Measurements from ENCODE around the gene KRTAP10-3.
"Not testable (repeated sequence)": the region's sequence is repeated elsewhere in the genome, so short reads cannot be mapped to it uniquely, and the experiment has no call there.

The KRTAP10-3 gene

GRCh38 chr21:44550285-44550684, 8.3 kb downstream of the KRTAP10-3 start:
- H3K4me3 ChIP-seq (ENCODE audit: low read length); H3K36me3 ChIP-seq (ENCODE audit: insufficient read depth, low read length); H3K4me1 ChIP-seq (ENCODE audit: control insufficient read depth, insufficient read depth, low read length); H3K9ac ChIP-seq (ENCODE audit: low read depth, low read length); H3K4me2 ChIP-seq (ENCODE audit: low read length); H3K9me3 ChIP-seq (replicated peaks; ENCODE audit: low read length): not testable (repeated sequence)
- H3K27me3 ChIP-seq (ENCODE audit: control insufficient read depth, insufficient read depth, low read length) = peaks cover 61% of the 10 kb centered on the region

DNA sequence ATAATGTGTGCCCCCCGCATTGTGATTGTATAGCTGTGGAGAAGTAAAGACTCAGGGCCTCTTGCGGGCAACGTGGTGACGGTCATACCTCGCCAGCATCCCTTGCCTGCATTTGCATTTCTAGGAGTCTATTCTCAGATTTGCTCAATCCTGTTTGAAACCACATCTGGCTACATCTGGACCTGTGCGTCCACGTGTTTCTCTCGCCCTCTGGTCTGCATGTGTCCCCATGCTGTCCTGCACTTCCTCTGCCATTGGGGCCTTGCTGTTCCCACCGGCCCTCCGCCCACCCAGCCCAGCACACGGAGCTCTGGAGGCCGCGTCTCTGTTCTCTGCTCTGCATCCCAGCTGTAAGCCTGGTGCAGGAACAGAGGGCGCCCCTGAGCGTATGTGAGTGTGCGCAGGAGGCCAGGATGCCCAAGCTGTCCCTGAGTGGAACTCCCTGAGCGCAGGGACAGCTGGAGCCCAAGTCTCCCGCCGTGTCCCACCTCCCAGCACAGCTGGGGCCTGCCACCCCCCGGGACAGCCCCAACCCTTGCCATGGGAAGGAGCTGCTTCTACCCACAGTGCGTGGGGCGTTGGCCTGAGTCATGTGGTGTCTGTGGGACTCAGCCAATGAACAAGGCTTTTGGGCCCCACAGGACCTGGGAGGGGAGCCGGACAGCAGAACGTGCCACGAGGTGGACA, 8.9 kb downstream of the KRTAP10-3 start:
- Histone ChIP-seq H3K4me2 (ENCODE audit: low read length) (no peak overlapping the region), H3K4me3 (ENCODE audit: low read length) (no peak overlapping the region), H3K4me1 (ENCODE audit: control insufficient read depth, insufficient read depth, low read length) (no peaks in the 10 kb centered on the region), H3K36me3 (ENCODE audit: insufficient read depth, low read length) (no peaks in the 10 kb centered on the region), H3K9ac (ENCODE audit: low read depth, low read length) (no peak overlapping the region), H3K27me3 (ENCODE audit: control insufficient read depth, insufficient read depth, low read length) (peaks cover 56% of the 10 kb centered on the region), H3K9me3 (replicated peaks; ENCODE audit: low read length) (no peaks in the 10 kb centered on the region)

GRCh38 chr21:44548922-44549321, 9.7 kb downstream of the KRTAP10-3 start:
- Histone ChIP-seq H3K36me3 (ENCODE audit: insufficient read depth, low read length) (no peaks in the 10 kb centered on the region), H3K9me3 (replicated peaks; ENCODE audit: low read length) (no peaks in the 10 kb centered on the region), H3K4me1 (ENCODE audit: control insufficient read depth, insufficient read depth, low read length) (no peaks in the 10 kb centered on the region), H3K4me3 (ENCODE audit: low read length) (no peak overlapping the region), H3K9ac (ENCODE audit: low read depth, low read length) (no peak overlapping the region), H3K27me3 (ENCODE audit: control insufficient read depth, insufficient read depth, low read length) (peaks cover 49% of the 10 kb centered on the region), H3K4me2 (ENCODE audit: low read length) (no peak overlapping the region)

GRCh38 chr21:44548381-44548780, 10.2 kb downstream of the KRTAP10-3 start:
- Histone ChIP-seq H3K4me3 (ENCODE audit: low read length) (no peak overlapping the region), H3K36me3 (ENCODE audit: insufficient read depth, low read length) (no peaks in the 10 kb centered on the region), H3K27me3 (ENCODE audit: control insufficient read depth, insufficient read depth, low read length) (peaks cover 44% of the 10 kb centered on the region), H3K4me2 (ENCODE audit: low read length) (no peak overlapping the region), H3K9me3 (replicated peaks; ENCODE audit: low read length) (no peaks in the 10 kb centered on the region), H3K4me1 (ENCODE audit: control insufficient read depth, insufficient read depth, low read length) (no peaks in the 10 kb centered on the region), H3K9ac (ENCODE audit: low read depth, low read length) (no peak overlapping the region)

DNA sequence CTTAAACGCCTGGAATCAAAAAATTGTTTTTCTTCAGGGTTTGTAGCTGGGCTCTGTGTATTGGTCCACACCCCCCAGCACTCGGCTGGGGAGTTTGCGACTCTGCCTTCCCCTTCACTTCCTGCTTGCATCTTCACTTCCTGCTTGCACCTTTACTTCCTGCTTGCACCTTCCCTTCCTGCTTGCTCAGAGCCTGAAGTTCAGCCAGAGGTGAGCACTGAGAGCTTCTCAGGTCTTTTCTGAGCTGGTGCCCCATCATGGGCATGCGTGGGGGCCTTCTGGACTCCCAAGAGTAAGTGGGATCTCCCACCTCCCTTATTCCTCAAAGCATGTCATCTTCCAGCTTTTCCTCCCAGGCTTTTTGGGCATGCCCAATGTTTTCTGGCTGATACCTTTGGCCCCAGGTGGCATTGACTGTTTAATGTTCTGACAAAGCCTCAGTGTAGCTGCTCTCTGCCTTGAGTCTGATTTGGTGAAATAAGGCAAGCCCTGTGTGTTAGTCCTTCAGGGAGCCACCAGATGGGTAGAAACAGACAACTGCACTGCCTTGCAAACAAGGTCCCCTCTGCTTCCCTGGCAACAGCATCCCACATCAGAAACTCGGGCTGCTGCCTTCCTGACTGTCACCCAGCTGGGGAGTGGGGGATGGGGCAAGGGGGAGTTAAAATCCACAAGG, 10.8 kb downstream of the KRTAP10-3 start:
- H3K27me3 ChIP-seq (ENCODE audit: control insufficient read depth, insufficient read depth, low read length) = peaks cover 42% of the 10 kb centered on the region
- H3K36me3 ChIP-seq (ENCODE audit: insufficient read depth, low read length) = no peaks in the 10 kb centered on the region
- no peak overlapping the region for H3K9ac ChIP-seq (ENCODE audit: low read depth, low read length)
- no peaks in the 10 kb centered on the region for H3K9me3 ChIP-seq (replicated peaks; ENCODE audit: low read length)
- no peaks in the 10 kb centered on the region for H3K4me1 ChIP-seq (ENCODE audit: control insufficient read depth, insufficient read depth, low read length)
- no peak overlapping the region for H3K4me2 ChIP-seq (ENCODE audit: low read length)
- no peak overlapping the region for H3K4me3 ChIP-seq (ENCODE audit: low read length)

DNA sequence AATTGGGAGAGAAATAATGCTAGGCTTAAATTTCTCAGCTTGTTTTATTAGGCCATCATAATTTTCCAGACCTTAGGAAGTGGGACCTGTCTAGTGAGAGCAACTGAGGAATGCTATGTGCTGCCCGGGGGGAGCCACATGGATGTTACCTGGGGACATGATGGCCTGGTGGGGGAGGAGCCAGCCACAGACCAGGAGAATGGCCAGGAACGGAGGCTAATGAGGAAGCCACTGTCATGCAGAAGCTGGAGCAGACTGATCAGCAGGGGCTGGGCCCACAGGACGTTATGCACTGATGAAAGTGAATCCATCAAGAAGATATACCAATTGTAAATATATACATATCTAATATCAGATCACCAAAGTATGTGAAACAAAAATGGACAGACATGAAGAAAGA, 14.0 kb downstream of the KRTAP10-3 start:
- no peak overlapping the region for H3K9ac ChIP-seq (ENCODE audit: low read depth, low read length)
- no peaks in the 10 kb centered on the region for H3K36me3 ChIP-seq (ENCODE audit: insufficient read depth, low read length)
- H3K4me3 ChIP-seq (ENCODE audit: low read length) = no peak overlapping the region
- no peaks in the 10 kb centered on the region for H3K9me3 ChIP-seq (replicated peaks; ENCODE audit: low read length)
- H3K4me2 ChIP-seq (ENCODE audit: low read length) = no peak overlapping the region
- H3K4me1 ChIP-seq (ENCODE audit: control insufficient read depth, insufficient read depth, low read length) = no peaks in the 10 kb centered on the region
- H3K27me3 ChIP-seq (ENCODE audit: control insufficient read depth, insufficient read depth, low read length) = peaks cover 31% of the 10 kb centered on the region

GRCh38 chr21:44542716-44543115, 15.9 kb downstream of the KRTAP10-3 start:
- H3K9ac ChIP-seq (ENCODE audit: low read depth, low read length) = no peak overlapping the region
- no peaks in the 10 kb centered on the region for H3K9me3 ChIP-seq (replicated peaks; ENCODE audit: low read length)
- H3K4me1 ChIP-seq (ENCODE audit: control insufficient read depth, insufficient read depth, low read length) = no peaks in the 10 kb centered on the region
- H3K36me3 ChIP-seq (ENCODE audit: insufficient read depth, low read length) = no peaks in the 10 kb centered on the region
- no peak overlapping the region for H3K4me2 ChIP-seq (ENCODE audit: low read length)
- peaks cover 25% of the 10 kb centered on the region for H3K27me3 ChIP-seq (ENCODE audit: control insufficient read depth, insufficient read depth, low read length)
- no peak overlapping the region for H3K4me3 ChIP-seq (ENCODE audit: low read length)

DNA sequence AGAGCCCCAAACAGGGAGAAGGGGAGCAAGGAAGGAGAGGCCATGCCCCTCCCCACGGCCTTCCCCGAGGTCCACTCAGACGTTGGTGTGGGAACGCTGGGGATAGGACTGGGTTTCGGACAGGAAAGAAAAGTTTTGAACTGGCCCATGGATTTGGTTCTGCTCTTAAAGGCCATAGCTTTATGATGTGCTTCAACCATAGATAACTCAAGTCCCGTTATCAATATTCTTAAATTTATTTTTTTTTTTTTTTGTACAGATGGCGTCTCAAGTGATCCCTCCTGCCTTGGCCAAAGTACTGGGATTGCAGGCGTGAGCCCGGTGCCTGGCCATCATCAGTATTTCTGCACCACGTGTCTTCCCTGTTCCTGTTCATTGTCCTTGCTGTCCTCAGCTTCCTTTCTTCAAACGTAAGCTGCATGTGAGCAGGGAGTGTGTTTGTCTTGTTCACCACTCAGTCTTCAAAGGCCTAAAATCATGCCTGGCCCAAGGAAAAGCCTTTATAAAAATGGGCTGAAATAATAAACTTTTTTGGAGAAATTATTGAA, 17.8 kb downstream of the KRTAP10-3 start:
- Histone ChIP-seq H3K36me3 (ENCODE audit: insufficient read depth, low read length) (no peaks in the 10 kb centered on the region), H3K4me1 (ENCODE audit: control insufficient read depth, insufficient read depth, low read length) (no peaks in the 10 kb centered on the region), H3K9me3 (replicated peaks; ENCODE audit: low read length) (no peaks in the 10 kb centered on the region), H3K4me3 (ENCODE audit: low read length) (no peak overlapping the region), H3K4me2 (ENCODE audit: low read length) (no peak overlapping the region), H3K9ac (ENCODE audit: low read depth, low read length) (no peak overlapping the region), H3K27me3 (ENCODE audit: control insufficient read depth, insufficient read depth, low read length) (peaks cover 33% of the 10 kb centered on the region)

- H3K9me3 ChIP-seq (replicated peaks; ENCODE audit: low read length) = no peaks in the 10 kb centered on the region
- no peak within 1 kb of the TSS for H3K4me3 ChIP-seq (ENCODE audit: low read length)
- H3K9ac ChIP-seq (ENCODE audit: low read depth, low read length) = no peak within 1 kb of the TSS
- no peaks in the 10 kb centered on the region for H3K4me1 ChIP-seq (ENCODE audit: control insufficient read depth, insufficient read depth, low read length)
- peaks cover 34% of the 10 kb centered on the region for H3K27me3 ChIP-seq (ENCODE audit: control insufficient read depth, insufficient read depth, low read length)
- H3K4me2 ChIP-seq (ENCODE audit: low read length) = no peak within 1 kb of the TSS
- H3K36me3 ChIP-seq (ENCODE audit: insufficient read depth, low read length) = no peaks in the 10 kb centered on the region
These were observed 18.5 kb downstream of the KRTAP10-3 start, which contains the start of gene KRTAP10-1 for GRCh38 chr21:44539991-44540666. Gene KRTAP10-1 (minus strand): TSS chr21:44540195. CDS start chr21:44540150, 45 bp downstream.

DNA sequence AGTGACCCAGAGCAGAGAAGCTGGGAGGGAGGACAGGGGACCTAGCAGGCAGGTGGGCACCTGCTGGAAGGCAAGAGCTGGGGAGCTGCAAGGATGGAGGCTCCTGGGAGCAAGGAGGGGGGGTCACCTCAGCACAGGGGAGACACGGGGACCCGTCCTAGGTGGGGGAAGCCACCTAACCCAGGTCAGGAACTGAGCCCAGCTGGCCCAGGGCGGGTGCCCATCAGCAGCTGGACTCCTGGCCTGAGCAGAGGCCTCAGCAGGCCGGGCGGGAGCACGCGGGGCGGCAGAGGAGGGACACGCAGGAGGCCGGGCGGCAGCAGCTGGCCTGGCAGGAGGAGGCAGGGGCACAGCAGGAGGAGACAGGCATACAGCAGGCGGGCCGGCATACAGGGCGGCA, 19.5 kb downstream of the KRTAP10-3 start:
- Histone ChIP-seq H3K27me3 (ENCODE audit: control insufficient read depth, insufficient read depth, low read length) (peaks cover 34% of the 10 kb centered on the region), H3K4me1 (ENCODE audit: control insufficient read depth, insufficient read depth, low read length) (no peaks in the 10 kb centered on the region), H3K9me3 (replicated peaks; ENCODE audit: low read length) (no peaks in the 10 kb centered on the region), H3K9ac (ENCODE audit: low read depth, low read length) (no peak overlapping the region), H3K36me3 (ENCODE audit: insufficient read depth, low read length) (no peaks in the 10 kb centered on the region), H3K4me2 (ENCODE audit: low read length) (no peak overlapping the region), H3K4me3 (ENCODE audit: low read length) (no peak overlapping the region)

Data from skeletal muscle satellite cell (primary cell).